Mesothelial cell of epicardium (in vitro differentiated cells): ENCODE data around the gene DTX4. TPM values are rescaled to one million over a fixed set of nuclear protein-coding genes. Genes with fewer than 3 reads are reported as not detected.

Experiments
- DNase-seq, 2 experiments: peaks; one replicate each; pipeline ENCODE4 v3.0.0; 2021; ENCODE audit warnings: low spot score in 2 of 2; ENCODE audit not compliant: unreplicated experiment in 2 of 2
- H3K27ac Mint-ChIP-seq: 2 replicates; pipeline ENCODE4 v1.8.0; 2021; ENCODE audit warnings: mixed read lengths
- H3K27me3 Mint-ChIP-seq: 2 replicates; pipeline ENCODE4 v1.8.0; 2021; ENCODE audit warnings: low read depth, mixed read lengths
- H3K36me3 Mint-ChIP-seq: 2 replicates; pipeline ENCODE4 v1.8.0; 2021; ENCODE audit warnings: mixed read lengths
- H3K4me1 Mint-ChIP-seq: 2 replicates; pipeline ENCODE4 v1.8.0; 2021; ENCODE audit warnings: mixed read lengths
- H3K4me3 Mint-ChIP-seq: 2 replicates; pipeline ENCODE4 v1.8.0; 2021; ENCODE audit warnings: mild to moderate bottlenecking, moderate library complexity, mixed read lengths
- H3K9me3 Mint-ChIP-seq: 2 replicates; pipeline ENCODE4 v1.8.0; 2021; ENCODE audit warnings: mixed read lengths
- total RNA-seq: library from RNA; stranded (reverse); gene quantifications from 3 replicates; pipeline ENCODE4 v1.2.1, GENCODE V29; 2021
- TF ChIP-seq, protein P1 (sequence below): fragments of 200-600 bp; sonication (generic); IDR thresholded peaks from one replicate; pipeline ENCODE4 v1.5.0; 2021; ENCODE audit warnings: antibody characterized with exemption; ENCODE audit not compliant: unreplicated experiment

The DTX4 gene
- total RNA-seq, 1 donor from 2014 or later, result 37.7 TPM

DNA sequence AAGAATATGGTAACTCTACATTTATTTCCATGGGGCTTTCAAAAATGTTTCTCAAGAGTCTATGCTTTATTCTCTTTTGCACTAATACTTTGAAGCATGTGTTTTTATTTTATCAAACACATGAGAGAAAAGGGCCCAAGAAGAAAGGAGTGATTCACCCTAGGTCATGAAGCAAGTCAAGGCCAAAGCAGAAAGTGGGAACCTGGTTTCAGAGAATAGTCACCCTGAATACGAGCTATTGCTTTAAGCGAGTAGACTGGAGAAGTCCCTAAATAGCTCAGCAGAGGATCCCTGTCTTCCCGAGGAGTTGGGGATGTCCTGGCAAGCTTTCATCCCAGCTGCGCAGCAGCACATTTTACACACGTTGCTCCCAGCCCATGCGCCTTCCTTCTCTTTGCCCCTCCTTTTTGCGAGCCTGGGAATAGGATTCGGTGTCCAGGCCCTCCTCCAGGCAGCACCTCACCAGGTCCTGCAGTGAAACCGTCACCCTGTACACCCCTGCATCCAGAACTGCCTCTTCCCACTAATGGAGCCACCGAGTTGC is 21.7 kb downstream of the DTX4 start:
- Mint-ChIP-seq H3K4me1 (peaks cover 4% of the 10 kb centered on the region), H3K9me3 (no peaks in the 10 kb centered on the region), H3K27ac (no peak overlapping the region), H3K36me3 (peaks cover 68% of the 10 kb centered on the region), H3K27me3 (no peaks in the 10 kb centered on the region), H3K4me3 (no peak overlapping the region)
- TF ChIP-seq, protein P1, sequence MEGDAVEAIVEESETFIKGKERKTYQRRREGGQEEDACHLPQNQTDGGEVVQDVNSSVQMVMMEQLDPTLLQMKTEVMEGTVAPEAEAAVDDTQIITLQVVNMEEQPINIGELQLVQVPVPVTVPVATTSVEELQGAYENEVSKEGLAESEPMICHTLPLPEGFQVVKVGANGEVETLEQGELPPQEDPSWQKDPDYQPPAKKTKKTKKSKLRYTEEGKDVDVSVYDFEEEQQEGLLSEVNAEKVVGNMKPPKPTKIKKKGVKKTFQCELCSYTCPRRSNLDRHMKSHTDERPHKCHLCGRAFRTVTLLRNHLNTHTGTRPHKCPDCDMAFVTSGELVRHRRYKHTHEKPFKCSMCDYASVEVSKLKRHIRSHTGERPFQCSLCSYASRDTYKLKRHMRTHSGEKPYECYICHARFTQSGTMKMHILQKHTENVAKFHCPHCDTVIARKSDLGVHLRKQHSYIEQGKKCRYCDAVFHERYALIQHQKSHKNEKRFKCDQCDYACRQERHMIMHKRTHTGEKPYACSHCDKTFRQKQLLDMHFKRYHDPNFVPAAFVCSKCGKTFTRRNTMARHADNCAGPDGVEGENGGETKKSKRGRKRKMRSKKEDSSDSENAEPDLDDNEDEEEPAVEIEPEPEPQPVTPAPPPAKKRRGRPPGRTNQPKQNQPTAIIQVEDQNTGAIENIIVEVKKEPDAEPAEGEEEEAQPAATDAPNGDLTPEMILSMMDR, result no peak
- DNase-seq, result no peak

DNA sequence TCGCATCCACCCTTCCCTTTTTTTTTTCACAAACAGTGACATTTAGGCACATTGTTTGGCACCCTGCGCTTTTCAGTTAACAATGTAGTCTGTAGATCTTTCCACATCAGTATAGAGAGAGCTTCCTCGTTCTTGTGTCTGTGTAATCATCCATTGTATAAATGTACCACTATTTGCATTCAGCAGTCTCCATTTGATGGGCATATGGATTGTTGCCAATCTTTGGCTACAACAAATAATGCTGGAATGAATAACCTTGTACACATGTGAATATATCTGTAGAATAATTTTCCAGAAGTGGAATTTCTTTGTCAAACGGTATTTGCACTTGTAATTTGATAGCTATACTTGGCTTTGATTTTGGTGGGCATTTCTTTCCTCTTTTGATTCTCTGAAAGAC is 23.7 kb downstream of the DTX4 start:
- no peak overlapping the region for H3K27ac Mint-ChIP-seq
- peaks cover 2% of the 10 kb centered on the region for H3K4me1 Mint-ChIP-seq
- H3K9me3 Mint-ChIP-seq, result no peaks in the 10 kb centered on the region
- H3K36me3 Mint-ChIP-seq, result peaks cover 67% of the 10 kb centered on the region
- TF ChIP-seq, protein P1, result no peak
- no peak for DNase-seq
- no peak overlapping the region for H3K4me3 Mint-ChIP-seq
- H3K27me3 Mint-ChIP-seq, result no peaks in the 10 kb centered on the region

DNA sequence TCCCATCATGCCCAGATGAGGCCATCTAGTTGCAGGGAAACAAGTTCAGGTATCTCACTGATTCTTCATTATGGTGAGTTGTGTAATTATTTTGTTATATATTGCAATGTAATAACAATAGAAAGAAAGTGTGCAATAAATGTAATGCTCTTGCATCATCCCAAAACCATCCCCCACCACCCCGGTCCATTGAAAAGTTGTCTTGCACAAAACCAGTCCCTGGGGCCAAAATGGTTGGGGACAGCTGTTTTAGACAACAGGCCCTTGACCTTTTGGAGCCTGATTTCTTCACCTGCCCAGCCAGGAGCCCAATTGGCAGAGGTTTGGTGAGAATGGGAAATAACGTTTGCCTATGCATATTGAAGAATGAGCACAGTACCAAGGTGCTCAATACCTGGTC is 24.8 kb downstream of the DTX4 start:
- H3K4me1 Mint-ChIP-seq, result peaks cover 2% of the 10 kb centered on the region
- TF ChIP-seq, protein P1, result no peak
- peaks cover 62% of the 10 kb centered on the region for H3K36me3 Mint-ChIP-seq
- no peak overlapping the region for H3K4me3 Mint-ChIP-seq
- no peak for DNase-seq
- no peaks in the 10 kb centered on the region for H3K27me3 Mint-ChIP-seq
- no peak overlapping the region for H3K27ac Mint-ChIP-seq
- no peaks in the 10 kb centered on the region for H3K9me3 Mint-ChIP-seq

DNA sequence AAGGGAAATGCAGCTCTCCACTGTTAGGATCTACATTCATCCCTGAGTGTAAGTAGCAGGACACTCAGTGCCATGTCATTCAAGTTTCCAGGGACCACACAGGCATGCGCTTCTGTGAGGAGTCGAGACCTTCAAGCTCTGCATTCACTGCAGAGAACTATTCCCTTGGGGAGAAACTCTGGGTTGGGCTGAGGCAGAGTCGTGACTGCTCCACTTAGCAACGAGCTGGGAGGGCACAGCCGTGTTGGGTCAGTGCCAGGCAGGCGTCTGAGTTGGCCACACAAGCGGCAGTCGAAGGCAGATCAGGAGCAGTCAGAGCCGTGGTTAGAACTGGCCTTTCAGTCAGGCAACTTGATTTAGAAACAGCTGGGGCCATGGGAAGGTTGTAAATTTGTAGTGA is 26.1 kb downstream of the DTX4 start:
- Mint-ChIP-seq H3K27ac (no peak overlapping the region), H3K36me3 (peaks cover 59% of the 10 kb centered on the region), H3K4me1 (peaks cover 2% of the 10 kb centered on the region), H3K4me3 (no peak overlapping the region), H3K9me3 (no peaks in the 10 kb centered on the region), H3K27me3 (no peaks in the 10 kb centered on the region)
- DNase-seq, result no peak
- TF ChIP-seq, protein P1, result no peak

DNA sequence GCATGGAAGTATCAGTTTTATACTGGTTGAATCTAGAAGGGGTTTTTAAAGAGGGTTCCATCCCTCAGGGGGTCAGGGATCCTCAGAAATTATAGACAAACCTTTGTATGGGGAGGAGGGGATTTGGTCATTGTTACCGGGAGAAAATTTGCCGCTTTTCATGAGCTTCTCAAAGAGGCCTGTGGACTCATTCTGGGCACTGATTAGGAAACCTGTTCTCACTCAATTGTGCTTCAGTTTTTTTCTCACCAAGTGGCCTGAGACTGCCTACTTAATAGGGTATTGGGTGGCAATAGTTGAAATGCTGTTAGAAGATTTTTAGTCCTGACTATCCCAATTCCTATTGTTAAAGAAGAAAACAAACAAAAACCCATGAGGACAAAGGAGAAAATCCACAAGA is 26.8 kb downstream of the DTX4 start:
- no peak for DNase-seq
- H3K9me3 Mint-ChIP-seq, result no peaks in the 10 kb centered on the region
- peaks cover 2% of the 10 kb centered on the region for H3K4me1 Mint-ChIP-seq
- H3K36me3 Mint-ChIP-seq, result peaks cover 53% of the 10 kb centered on the region
- no peak overlapping the region for H3K27ac Mint-ChIP-seq
- no peak overlapping the region for H3K4me3 Mint-ChIP-seq
- TF ChIP-seq, protein P1, result no peak
- H3K27me3 Mint-ChIP-seq, result no peaks in the 10 kb centered on the region
